Measurements from ENCODE around the gene C16orf78. TPM values are rescaled to one million over a fixed set of nuclear protein-coding genes. Genes with fewer than 3 reads are reported as not detected.

Gene C16orf78
- total RNA-seq, 4 donors from 2014 or later: not detected

GRCh38 chr16:49405123-49405522 lies 31.5 kb downstream of the C16orf78 start:
- in situ Hi-C loops (cut with MboI; ENCODE audit: low pct_ligation_motif_present in 1 of 4, low pct_unique_long_range_greater_than_20kb in 1 of 4, low sequenced_read_pairs in 3 of 4): loop anchor here (25.0 kb wide), 2 partner anchors 182 to 507 kb away; no protein-coding TSS in a partner anchor
- no peak for DNase-seq

GRCh38 chr16:49405530-49405929 lies 31.9 kb downstream of the C16orf78 start:
- intact Hi-C loops (cut with DNase I; ENCODE audit: low total_unique reads) (loop anchor here (5.0 kb wide), 1 partner anchor 512 kb away; no protein-coding TSS in a partner anchor), in situ Hi-C loops (cut with MboI; ENCODE audit: low pct_ligation_motif_present in 1 of 4, low pct_unique_long_range_greater_than_20kb in 1 of 4, low sequenced_read_pairs in 3 of 4) (loop anchor here (25.0 kb wide), 2 partner anchors 182 to 507 kb away; no protein-coding TSS in a partner anchor)
- Histone ChIP-seq H3K27ac (no peak overlapping the region), H3K27me3 (no peaks in the 10 kb centered on the region), H3K36me3 (no peaks in the 10 kb centered on the region), H3K9me3 (peaks cover 0 to 4% of the 10 kb centered on the region in 2 donors), H3K4me1 (peaks cover 0 to 6% (median 2%) of the 10 kb centered on the region in 4 donors), H3K4me3 (no peak overlapping the region)
- no peak for DNase-seq
- WGBS, 2 donors (ENCODE audit: low coverage in 1 of 2): 58 to 62% methylated on average over 3 to 6 of the region's 6 CpGs
- no peak for TF ChIP-seq CTCF (IDR thresholded peaks at IDR 0.05)

More at GRCh38 chr16:49405123-49405522, 31.5 kb downstream of the C16orf78 start:
- Histone ChIP-seq H3K36me3 (no peaks in the 10 kb centered on the region), H3K27me3 (no peaks in the 10 kb centered on the region), H3K4me3 (no peak overlapping the region), H3K9me3 (peaks cover 0 to 4% of the 10 kb centered on the region in 2 donors), H3K27ac (no peak overlapping the region), H3K4me1 (peaks cover 0 to 6% (median 2%) of the 10 kb centered on the region in 4 donors)
- intact Hi-C loops (cut with DNase I; ENCODE audit: low total_unique reads): loop anchor here (5.0 kb wide), 1 partner anchor 512 kb away; no protein-coding TSS in a partner anchor
- WGBS, 2 donors (ENCODE audit: low coverage in 1 of 2): 94% methylated on average over 4 of the region's 4 CpGs; no CpG with 5 or more reads in 1 of the 2 donors
- no peak for TF ChIP-seq POLR2A (IDR thresholded peaks at IDR 0.05)

- DNase-seq: peak; percentile 91
- Histone ChIP-seq H3K4me3 (no peak overlapping the region), H3K4me1 (peaks cover 0 to 6% (median 2%) of the 10 kb centered on the region in 4 donors), H3K27me3 (no peaks in the 10 kb centered on the region), H3K9me3 (peaks cover 0 to 4% of the 10 kb centered on the region in 2 donors), H3K27ac (no peak overlapping the region), H3K36me3 (no peaks in the 10 kb centered on the region)
- 20 to 30% methylated on average over 5 to 17 of the region's 17 CpGs for WGBS, 2 donors (ENCODE audit: low coverage in 1 of 2)
- TF ChIP-seq POLR2A (IDR thresholded peaks at IDR 0.05): no peak
- TF ChIP-seq EP300 (IDR thresholded peaks at IDR 0.05; ENCODE audit: low read depth): no peak
- TF ChIP-seq CTCF (IDR thresholded peaks at IDR 0.05): peak; percentile 81 to 94 (median 89)
- TF ChIP-seq POLR2AphosphoS5 (IDR thresholded peaks at IDR 0.05): no peak
- in situ Hi-C loops (cut with MboI; ENCODE audit: low pct_ligation_motif_present in 1 of 4, low pct_unique_long_range_greater_than_20kb in 1 of 4, low sequenced_read_pairs in 3 of 4) (loop anchor here (25.0 kb wide), 2 partner anchors 179 to 504 kb away; no protein-coding TSS in a partner anchor), intact Hi-C loops (cut with DNase I; ENCODE audit: low total_unique reads) (loop anchor here (2.0 to 5.0 kb wide), 2 partner anchors 185 to 509 kb away; no protein-coding TSS in a partner anchor)
Observed at GRCh38 chr16:49407873-49408550, 34.4 kb downstream of the C16orf78 start.

- no peaks in the 10 kb centered on the region for H3K9me3 ChIP-seq
- H3K4me3 ChIP-seq: no peak overlapping the region
- TF ChIP-seq POLR2AphosphoS5 (IDR thresholded peaks at IDR 0.05): no peak
- TF ChIP-seq POLR2A (IDR thresholded peaks at IDR 0.05): no peak
- TF ChIP-seq EP300 (IDR thresholded peaks at IDR 0.05; ENCODE audit: low read depth): no peak
- no peak for TF ChIP-seq CTCF (IDR thresholded peaks at IDR 0.05)
- in situ Hi-C loops (cut with MboI; ENCODE audit: low pct_ligation_motif_present in 1 of 4, low pct_unique_long_range_greater_than_20kb in 1 of 4, low sequenced_read_pairs in 3 of 4) (loop anchor here (25.0 kb wide), 2 partner anchors 178 to 503 kb away; no protein-coding TSS in a partner anchor), intact Hi-C loops (cut with DNase I; ENCODE audit: low total_unique reads) (loop anchor here (2.0 to 5.0 kb wide), 2 partner anchors 184 to 508 kb away; no protein-coding TSS in a partner anchor)
- WGBS, 2 donors (ENCODE audit: low coverage in 1 of 2): 89 to 100% methylated on average over 1 to 2 of the region's 2 CpGs
- no peak for DNase-seq
- no peaks in the 10 kb centered on the region for H3K27me3 ChIP-seq
- peaks cover 0 to 6% (median 2%) of the 10 kb centered on the region in 4 donors for H3K4me1 ChIP-seq
- no peak overlapping the region for H3K27ac ChIP-seq
- H3K36me3 ChIP-seq: no peaks in the 10 kb centered on the region
Observed at GRCh38 chr16:49409121-49409520, 35.5 kb downstream of the C16orf78 start.
